Neural cell (in vitro differentiated cells): Measurements from ENCODE around the gene NRL.
"Not testable (repeated sequence)": the region's sequence is repeated elsewhere in the genome, so short reads cannot be mapped to it uniquely, and the experiment has no call there.

Source experiments
- CTCF ChIP-seq: fragments of 450-650 bp; IDR thresholded peaks from 2 replicates; pipeline ENCODE4 v1.5.1; 2014; ENCODE audit warnings: antibody characterized with exemption, mild to moderate bottlenecking, moderate library complexity; ENCODE audit not compliant: poor library complexity, severe bottlenecking
- MXI1 ChIP-seq: fragments of 450-650 bp; conservative IDR thresholded peaks from 2 replicates; pipeline ENCODE4 v1.6.1; 2014; ENCODE audit warnings: antibody characterized with exemption, mild to moderate bottlenecking; ENCODE audit not compliant: poor library complexity, severe bottlenecking

GRCh38 chr14:24049002-24049401 is 65.7 kb downstream of the NRL start:
- TF ChIP-seq CTCF, MXI1: not testable (repeated sequence)
